OCI-LY7 (cell line): ENCODE data around the gene SPEM2. TPM values are rescaled to one million over a fixed set of nuclear protein-coding genes. Genes with fewer than 3 reads are reported as not detected.
"Not testable (repeated sequence)": the region's sequence is repeated elsewhere in the genome, so short reads cannot be mapped to it uniquely, and the experiment has no call there.

Experiments used
- BruUV-seq: library from RNA; stranded (reverse); fragments of 400-500 nt; replicated peaks from 2 replicates; lab custom pipeline; 2021; lab: Mats Ljungman, UMichigan
- CTCF ChIA-PET: fragments of 300-600 bp; sonication (Branson Sonifier 250); formaldehyde crosslinking; loops from one replicate; lab custom pipeline; 2022; ENCODE audit warnings: antibody characterized with exemption; ENCODE audit not compliant: unreplicated experiment; lab: Charles Lee
- POLR2A ChIA-PET: fragments of 300-600 bp; sonication (Branson Sonifier 250); formaldehyde crosslinking; loops from one replicate; lab custom pipeline; 2022; ENCODE audit warnings: antibody characterized with exemption; lab: Charles Lee
- DNase-seq: peaks from one replicate; pipeline ENCODE4 v3.0.0-alpha.2; 2015; ENCODE audit warnings: low spot score
- H2AFZ ChIP-seq: fragments of 200-600 bp; sonication (generic), shearing (Covaris generic); 2 replicates; pipeline ENCODE4 v1.6.1; 2014; ENCODE audit warnings: mild to moderate bottlenecking, antibody characterized with exemption, low read length, moderate library complexity
- H3K27ac ChIP-seq: fragments of 200-600 bp; sonication (generic); 2 replicates; pipeline ENCODE4 v1.5.1; 2014; ENCODE audit warnings: mixed run types, low read depth, mild to moderate bottlenecking, moderate library complexity, low read length, inconsistent platforms; ENCODE audit not compliant: poor library complexity, severe bottlenecking
- H3K36me3 ChIP-seq: fragments of 200-600 bp; sonication (generic); 2 replicates; pipeline ENCODE4 v1.6.1; 2014; ENCODE audit warnings: mild to moderate bottlenecking, antibody characterized with exemption, low read length, moderate library complexity, mixed read lengths; ENCODE audit not compliant: insufficient read depth
- H3K4me1 ChIP-seq: fragments of 200-600 bp; sonication (generic); 2 replicates; pipeline ENCODE4 v1.5.1; 2014; ENCODE audit warnings: mild to moderate bottlenecking, low read length; ENCODE audit not compliant: insufficient read depth, poor library complexity, severe bottlenecking
- H3K4me2 ChIP-seq: fragments of 200-600 bp; sonication (generic); 2 replicates; pipeline ENCODE4 v1.6.1; 2014; ENCODE audit warnings: mild to moderate bottlenecking, low read length
- H3K4me3 ChIP-seq: fragments of 200-600 bp; sonication (generic); 2 replicates; pipeline ENCODE4 v1.5.1; 2014; ENCODE audit warnings: mild to moderate bottlenecking, low read depth, low read length; ENCODE audit not compliant: poor library complexity, severe bottlenecking
- H3K79me2 ChIP-seq: fragments of 200-600 bp; sonication (generic); 2 replicates; pipeline ENCODE4 v1.6.1; 2016; ENCODE audit warnings: low read depth, mild to moderate bottlenecking, low read length, moderate library complexity, mixed read lengths; ENCODE audit not compliant: insufficient read depth
- H3K9me2 ChIP-seq: fragments of 200-600 bp; sonication (generic); 2 replicates; pipeline ENCODE4 v1.6.1; 2016; ENCODE audit warnings: mild to moderate bottlenecking, low read length, mixed read lengths; ENCODE audit not compliant: insufficient read depth
- H3K9me3 ChIP-seq: fragments of 200-600 bp; sonication (generic); 2 replicates; pipeline ENCODE4 v1.6.1; 2014; ENCODE audit warnings: mild to moderate bottlenecking, mixed run types, low read length, mixed read lengths
- H4K20me1 ChIP-seq: fragments of 200-600 bp; sonication (generic); 2 replicates; pipeline ENCODE4 v1.6.1; 2014; ENCODE audit warnings: mild to moderate bottlenecking, antibody characterized with exemption, low read length, moderate library complexity, mixed read lengths; ENCODE audit not compliant: insufficient read depth
- EZH2phosphoT487 ChIP-seq: fragments of 200-600 bp; sonication (generic); IDR thresholded peaks from 2 replicates; pipeline ENCODE4 v1.6.1; 2018; ENCODE audit warnings: low read depth, borderline replicate concordance, mild to moderate bottlenecking, mixed run types, antibody characterized with exemption, low read length, moderate library complexity, mixed read lengths
- intact Hi-C: fragments of 100-400 bp; cut with micrococcal nuclease; formaldehyde crosslinking; loops from one replicate; pipeline ENCODE4 v1.10.0; 2022; ENCODE audit not compliant: unreplicated experiment
- total RNA-seq, 2 experiments: library from RNA; depleted of rRNA in 1 of 2; stranded (reverse); fragments of >200 nt in 1 of 2; shearing (Covaris generic) in 1 of 2; gene quantifications; 2 replicates each; pipeline ENCODE4 v1.2.3, GENCODE V29; 2014 to 2022
- TF ChIP-seq, protein P1 (sequence below): fragments of 200-600 bp; sonication (generic); conservative IDR thresholded peaks from 2 replicates; pipeline ENCODE4 v1.5.1; 2014; ENCODE audit warnings: mild to moderate bottlenecking, antibody characterized with exemption, low read length, moderate library complexity, mixed read lengths

SPEM2 gene
- total RNA-seq, 2 experiments from 2014 or later = not detected

DNA sequence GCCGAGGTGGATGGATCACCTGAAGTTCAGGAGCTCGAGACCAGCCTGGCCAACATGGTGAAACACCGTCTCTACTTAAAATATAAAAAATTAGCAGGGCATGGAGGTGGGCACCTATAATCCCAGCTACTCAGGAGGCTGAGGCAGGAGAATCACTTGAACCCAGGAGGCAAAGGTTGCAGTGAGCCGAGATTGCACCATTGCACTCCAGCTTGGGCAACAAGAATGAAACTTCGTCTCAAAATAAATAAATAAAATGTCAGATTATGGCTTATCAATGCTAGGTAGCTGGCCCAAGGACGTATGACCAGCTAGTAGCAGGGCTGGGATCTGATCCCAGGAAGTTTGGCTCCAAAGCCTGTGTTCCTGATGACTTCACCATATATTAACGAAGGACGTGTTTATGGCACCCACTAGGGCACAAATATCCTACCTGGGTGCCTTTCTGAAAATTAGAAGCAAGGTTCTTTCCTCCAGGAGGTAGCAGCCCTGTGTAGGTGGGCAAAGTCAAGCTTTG is 45.1 kb downstream of the SPEM2 start:
- intact Hi-C loops = not testable (repeated sequence)

GRCh38 chr17:7471729-7472128 is 46.3 kb downstream of the SPEM2 start:
- POLR2A ChIA-PET = no interaction called here

More for the DNA sequence above, 45.1 kb downstream of the SPEM2 start:
- H3K36me3 ChIP-seq, H3K4me3 ChIP-seq, H4K20me1 ChIP-seq, DNase-seq, H3K9me3 ChIP-seq, H3K79me2 ChIP-seq, H3K4me2 ChIP-seq, POLR2A ChIA-PET, H2AFZ ChIP-seq, BruUV-seq, CTCF ChIA-PET, H3K9me2 ChIP-seq, H3K27ac ChIP-seq: not testable (repeated sequence)
- peaks cover 15% of the 10 kb centered on the region for H3K4me1 ChIP-seq

DNA sequence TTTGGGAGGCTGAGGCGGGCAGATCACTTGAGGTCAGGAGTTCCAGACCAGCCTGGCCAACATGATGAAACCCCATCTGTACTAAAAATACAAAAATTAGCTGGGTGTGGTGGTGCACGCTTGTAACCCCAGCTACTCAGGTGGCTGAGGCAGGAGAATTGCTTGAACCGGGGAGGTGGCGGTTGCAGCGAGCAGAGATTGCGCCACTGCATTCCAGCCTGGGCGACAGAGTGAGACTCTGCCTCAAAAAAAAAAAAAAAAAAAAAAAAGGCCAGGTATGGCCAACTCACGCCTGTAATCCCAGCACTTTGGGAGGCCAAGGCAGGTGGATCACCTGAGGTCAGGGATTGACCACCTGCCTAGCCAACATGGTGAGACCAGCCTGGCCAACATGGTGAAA is 49.4 kb downstream of the SPEM2 start:
- POLR2A ChIA-PET = interaction anchor here (0.8 kb wide), 1 partner anchor 92 kb away, joined by 3 read pairs; no protein-coding TSS in a partner anchor
- H3K4me2 ChIP-seq, intact Hi-C loops, DNase-seq, H3K27ac ChIP-seq, H3K79me2 ChIP-seq, H3K4me3 ChIP-seq, CTCF ChIA-PET, H3K36me3 ChIP-seq, H3K9me3 ChIP-seq, H2AFZ ChIP-seq, H3K4me1 ChIP-seq, H4K20me1 ChIP-seq, H3K9me2 ChIP-seq, BruUV-seq: not testable (repeated sequence)

More at GRCh38 chr17:7471729-7472128, 46.3 kb downstream of the SPEM2 start:
- CTCF ChIA-PET = no interaction called here
- BruUV-seq = no TSS peak
- no peaks in the 10 kb centered on the region for H3K9me3 ChIP-seq
- H4K20me1 ChIP-seq = no peaks in the 10 kb centered on the region
- no peaks in the 10 kb centered on the region for H3K9me2 ChIP-seq
- H3K4me1 ChIP-seq = peaks cover 11% of the 10 kb centered on the region
- no peaks in the 10 kb centered on the region for H3K79me2 ChIP-seq
- H3K4me2 ChIP-seq = no peak overlapping the region
- DNase-seq = no peak
- TF ChIP-seq, protein P1, sequence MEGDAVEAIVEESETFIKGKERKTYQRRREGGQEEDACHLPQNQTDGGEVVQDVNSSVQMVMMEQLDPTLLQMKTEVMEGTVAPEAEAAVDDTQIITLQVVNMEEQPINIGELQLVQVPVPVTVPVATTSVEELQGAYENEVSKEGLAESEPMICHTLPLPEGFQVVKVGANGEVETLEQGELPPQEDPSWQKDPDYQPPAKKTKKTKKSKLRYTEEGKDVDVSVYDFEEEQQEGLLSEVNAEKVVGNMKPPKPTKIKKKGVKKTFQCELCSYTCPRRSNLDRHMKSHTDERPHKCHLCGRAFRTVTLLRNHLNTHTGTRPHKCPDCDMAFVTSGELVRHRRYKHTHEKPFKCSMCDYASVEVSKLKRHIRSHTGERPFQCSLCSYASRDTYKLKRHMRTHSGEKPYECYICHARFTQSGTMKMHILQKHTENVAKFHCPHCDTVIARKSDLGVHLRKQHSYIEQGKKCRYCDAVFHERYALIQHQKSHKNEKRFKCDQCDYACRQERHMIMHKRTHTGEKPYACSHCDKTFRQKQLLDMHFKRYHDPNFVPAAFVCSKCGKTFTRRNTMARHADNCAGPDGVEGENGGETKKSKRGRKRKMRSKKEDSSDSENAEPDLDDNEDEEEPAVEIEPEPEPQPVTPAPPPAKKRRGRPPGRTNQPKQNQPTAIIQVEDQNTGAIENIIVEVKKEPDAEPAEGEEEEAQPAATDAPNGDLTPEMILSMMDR = no peak
- no peak for TF ChIP-seq EZH2phosphoT487
- H2AFZ ChIP-seq = no peak overlapping the region
- H3K27ac ChIP-seq = no peak overlapping the region
- no peak overlapping the region for H3K4me3 ChIP-seq
- intact Hi-C loops = no loop called here
- no peaks in the 10 kb centered on the region for H3K36me3 ChIP-seq
